Transverse colon (tissue), 4 donors: Measurements from ENCODE around the gene COX7B. TPM values are rescaled to one million over a fixed set of nuclear protein-coding genes. Genes with fewer than 3 reads are reported as not detected.
"Not testable (repeated sequence)": the region's sequence is repeated elsewhere in the genome, so short reads cannot be mapped to it uniquely, and the experiment has no call there.

Source experiments
- DNase-seq: peaks from one replicate; pipeline ENCODE4 v3.0.0-alpha.2; 2019
- H3K27ac ChIP-seq, 4 donors: fragments of 200-600 bp; sonication (generic); 2 replicates each; pipeline ENCODE4 v1.5.1; 2016 to 2018; ENCODE audit warnings: inconsistent platforms in 4 of 4
- H3K27me3 ChIP-seq: fragments of 200-600 bp; sonication (generic); 2 replicates; pipeline ENCODE4 v1.5.1; 2017; ENCODE audit warnings: inconsistent platforms
- H3K36me3 ChIP-seq, 4 donors: fragments of 200-600 bp; sonication (generic); 2 replicates each; pipeline ENCODE4 v1.5.1; 2017 to 2019; ENCODE audit warnings: inconsistent platforms in 4 of 4
- H3K4me1 ChIP-seq, 4 donors: fragments of 200-600 bp; sonication (generic); 2 replicates each; pipeline ENCODE4 v1.5.1; 2017 to 2020; ENCODE audit warnings: inconsistent platforms in 4 of 4
- H3K4me3 ChIP-seq, 4 donors: fragments of 200-600 bp; sonication (generic); 1 replicate in 1 of 4; 2 replicates in 3 of 4; pipeline versions ENCODE4 v1.5.1 to v1.6.1; 2017 to 2019; ENCODE audit warnings: inconsistent platforms in 4 of 4
- H3K9me3 ChIP-seq, 2 donors: fragments of 200-600 bp; sonication (generic); 2 replicates each; pipeline ENCODE4 v1.5.1; 2017 to 2019; ENCODE audit warnings: inconsistent platforms in 2 of 2
- CTCF ChIP-seq, 5 experiments: fragments of 200-600 bp in 3 of 5; fragments of 450-650 bp in 2 of 5; sonication (generic) in 3 of 5; IDR thresholded peaks; 1 replicate in 2 of 5; 2 replicates in 3 of 5; pipeline ENCODE4 v1.5.1; 2016 to 2017; ENCODE audit warnings: antibody characterized with exemption in 5 of 5, inconsistent platforms in 3 of 5, mild to moderate bottlenecking in 2 of 5, moderate library complexity in 1 of 5
- EP300 ChIP-seq: sonication (generic); formaldehyde crosslinking; IDR thresholded peaks from one replicate; pipeline ENCODE4 v1.6.1; 2017; ENCODE audit warnings: antibody characterized with exemption, low read depth
- POLR2A ChIP-seq: fragments of 450-650 bp; IDR thresholded peaks from one replicate; pipeline ENCODE4 v1.6.1; 2016; ENCODE audit warnings: antibody characterized with exemption, mild to moderate bottlenecking, moderate library complexity
- POLR2AphosphoS5 ChIP-seq, 3 donors: sonication (generic); formaldehyde crosslinking; IDR thresholded peaks; one replicate each; pipeline ENCODE4 v1.6.1; 2016; ENCODE audit warnings: antibody characterized with exemption in 3 of 3
- WGBS, 2 donors: methylation state at CpG; one replicate each; pipeline ENCODE4 v1.1.5; 2018; ENCODE audit warnings: low coverage in 1 of 2; 5-methylcytosine and 5-hydroxymethylcytosine counted together
- in situ Hi-C, 4 donors: fragments of 200-750 bp; cut with MboI; loops; one replicate each; pipeline versions ENCODE4 v1.15.0 to v1.15.1; 2017; ENCODE audit warnings: low sequenced_read_pairs in 3 of 4, low pct_ligation_motif_present in 1 of 4, low pct_unique_long_range_greater_than_20kb in 1 of 4
- intact Hi-C: fragments of 100-400 bp; cut with DNase I; formaldehyde crosslinking; loops from one replicate; pipeline ENCODE4 v1.15.1; 2023; ENCODE audit warnings: low total_unique reads
- total RNA-seq, 4 donors: library from RNA; depleted of rRNA; stranded (reverse); fragments of >200 nt; gene quantifications; one replicate each; pipeline ENCODE4 v1.1.0, GENCODE V29; 2016

COX7B gene
- total RNA-seq: 100 to 1,000 TPM in 3 of 4 donors, 10 to 100 TPM in 1; 48.3 to 755 (median 441) TPM

DNA sequence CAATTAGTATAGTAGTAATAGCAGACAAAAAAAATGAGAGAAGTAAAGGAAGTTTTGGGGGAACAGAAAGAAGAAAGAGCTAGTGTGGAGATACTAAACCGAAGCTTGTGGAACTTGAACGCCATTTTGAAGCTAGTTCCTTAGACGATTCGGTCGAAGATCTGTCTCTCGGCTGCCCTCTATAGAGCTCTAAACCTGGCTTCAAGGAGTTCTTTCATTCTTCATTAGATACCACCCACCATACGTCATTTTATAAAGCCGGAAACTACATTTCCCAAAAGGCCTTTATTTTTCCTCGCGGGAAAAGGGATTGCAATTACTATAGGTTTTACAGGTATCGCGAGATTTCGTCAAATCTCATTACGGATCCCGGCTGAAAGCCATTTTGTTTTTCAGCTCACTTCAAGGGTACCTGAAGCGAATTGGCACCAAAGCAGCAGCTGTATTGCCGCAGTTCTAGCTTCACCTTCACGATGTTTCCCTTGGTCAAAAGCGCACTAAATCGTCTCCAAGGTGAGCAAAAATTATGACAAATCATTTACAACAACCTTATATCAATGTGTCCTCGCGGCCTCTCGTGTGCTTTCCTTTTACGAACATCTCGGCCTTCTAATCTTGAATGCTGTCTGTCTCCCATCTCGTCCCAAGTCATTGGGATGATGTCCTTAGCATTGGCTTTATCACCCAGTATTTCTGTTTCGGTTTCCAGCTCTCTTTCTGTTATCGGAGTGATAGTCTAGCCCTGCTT is at the start of gene COX7B:
COX7B (plus strand) TSS at position 388 of the 748 bp plus-strand sequence; CDS start at position 474, 86 bp downstream.
- no peaks in the 10 kb centered on the region for H3K27me3 ChIP-seq
- intact Hi-C loops: no loop called here
- H3K9me3 ChIP-seq: no peaks in the 10 kb centered on the region
- peak within 1 kb of the TSS; percentile 44 to 71 (median 52) for H3K4me3 ChIP-seq
- H3K36me3 ChIP-seq: no peaks in the 10 kb centered on the region
- TF ChIP-seq CTCF (IDR thresholded peaks at IDR 0.05): peak in 4 of 5 experiments; percentile 16 to 30 (median 27)
- TF ChIP-seq EP300: no peak
- peak; percentile 90 for TF ChIP-seq POLR2A
- TF ChIP-seq POLR2AphosphoS5 (IDR thresholded peaks at IDR 0.05): peak; percentile 84 to 94 (median 93)
- H3K4me1 ChIP-seq: peaks cover 0 to 18% (median 6%) of the 10 kb centered on the region in 4 donors
- in situ Hi-C loops: loop anchor here in 1 of 4 donors (10.0 to 25.0 kb wide), 2 partner anchors 114 to 262 kb away; partner anchors contain the start of gene ATRX
- peak; percentile 75 for DNase-seq
- 6 to 48% methylated on average over 7 to 28 of the region's 28 CpGs for WGBS, 2 donors
- peak within 1 kb of the TSS; percentile 81 to 93 (median 92) for H3K27ac ChIP-seq

DNA sequence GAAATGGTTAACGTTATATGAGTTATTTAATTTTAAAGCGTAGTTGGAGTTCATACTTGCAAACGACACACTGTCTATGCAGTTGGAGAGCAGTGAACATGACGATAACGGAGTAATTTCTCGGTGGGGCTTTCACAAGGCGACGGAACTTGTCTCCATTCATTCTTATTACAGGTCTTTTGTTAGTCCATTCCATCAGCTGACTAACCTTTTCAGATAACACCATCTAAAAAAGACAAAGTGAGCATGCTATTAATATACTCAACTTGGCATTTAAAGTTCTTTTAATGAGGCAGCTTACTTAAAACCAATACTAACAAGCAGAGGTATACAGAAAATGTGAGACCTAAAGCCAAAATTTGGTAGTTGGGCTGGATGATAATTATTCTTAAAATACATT is 23.9 kb upstream of the COX7B start:
- H3K27me3 ChIP-seq: no peaks in the 10 kb centered on the region

GRCh38 chrX:77881418-77881817 is 17.9 kb upstream of the COX7B start:
- H3K27ac ChIP-seq, H3K36me3 ChIP-seq, DNase-seq, intact Hi-C loops, H3K4me3 ChIP-seq, H3K4me1 ChIP-seq, H3K27me3 ChIP-seq, H3K9me3 ChIP-seq: not testable (repeated sequence)
- in situ Hi-C loops: loop anchor here in 1 of 4 donors (25.0 kb wide), 1 partner anchor 244 kb away; no protein-coding TSS in a partner anchor
- 84% methylated on average over 4 of the region's 4 CpGs; no CpG with 5 or more reads in 1 of the 2 donors for WGBS, 2 donors

More for the DNA sequence above, 23.9 kb upstream of the COX7B start:
- Histone ChIP-seq H3K4me3 (no peak overlapping the region), H3K36me3 (no peaks in the 10 kb centered on the region), H3K27ac (no peak overlapping the region), H3K4me1 (no peaks in the 10 kb centered on the region), H3K9me3 (no peaks in the 10 kb centered on the region)
- no peak for TF ChIP-seq POLR2AphosphoS5 (IDR thresholded peaks at IDR 0.05)
- TF ChIP-seq CTCF (IDR thresholded peaks at IDR 0.05): no peak
- TF ChIP-seq POLR2A: no peak
- TF ChIP-seq EP300: no peak
- intact Hi-C loops: no loop called here
- 98% methylated on average over 8 of the region's 8 CpGs; no CpG with 5 or more reads in 1 of the 2 donors for WGBS, 2 donors
- no peak for DNase-seq
- in situ Hi-C loops: loop anchor here in 1 of 4 donors (25.0 kb wide), 1 partner anchor 238 kb away; no protein-coding TSS in a partner anchor

- Histone ChIP-seq H3K4me1 (peaks cover 0 to 15% (median 4%) of the 10 kb centered on the region in 4 donors), H3K27me3 (no peaks in the 10 kb centered on the region), H3K27ac (no peak overlapping the region), H3K9me3 (no peaks in the 10 kb centered on the region), H3K4me3 (no peak overlapping the region), H3K36me3 (no peaks in the 10 kb centered on the region)
- 88% methylated on average over 2 of the region's 2 CpGs; no CpG with 5 or more reads in 1 of the 2 donors for WGBS, 2 donors
- no peak for DNase-seq
- TF ChIP-seq EP300 (no peak), POLR2A (no peak), POLR2AphosphoS5 (IDR thresholded peaks at IDR 0.05) (no peak), CTCF (IDR thresholded peaks at IDR 0.05) (no peak)
- in situ Hi-C loops (loop anchor here in 1 of 4 donors (10.0 to 25.0 kb wide), 2 partner anchors 108 to 256 kb away; partner anchors contain the start of gene ATRX), intact Hi-C loops (no loop called here)
Observed at GRCh38 chrX:77892887-77893286, 6.4 kb upstream of the COX7B start.
